ENCODE measurements around the gene FGF3. TPM values are rescaled to one million over a fixed set of nuclear protein-coding genes. Genes with fewer than 3 reads are reported as not detected.

Gene FGF3
- total RNA-seq, 1 donor from 2014 or later, result not detected

DNA sequence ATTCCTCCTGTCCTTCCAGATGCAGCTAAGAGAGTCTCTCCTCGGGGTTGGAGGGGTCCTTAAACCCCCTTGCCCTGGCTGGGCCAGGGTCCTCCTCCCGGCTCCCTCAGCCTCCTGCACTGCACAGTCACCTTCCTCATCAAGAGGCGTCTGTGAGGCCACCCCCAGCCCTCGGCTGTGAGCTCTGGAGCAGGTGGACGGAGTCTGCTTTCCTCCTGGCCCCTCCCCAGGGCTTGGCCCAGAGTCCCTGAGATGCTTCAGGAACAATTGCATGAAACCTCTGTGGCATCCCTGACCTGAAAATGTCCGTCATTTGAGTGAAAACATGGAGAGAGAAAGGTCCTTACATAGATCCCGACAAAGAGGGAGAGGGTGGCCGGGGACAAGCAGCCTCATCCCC lies 6.7 kb upstream of the FGF3 start:
- peaks cover 52% of the 10 kb centered on the region for H3K27me3 Mint-ChIP-seq (ENCODE audit: low read depth)
- H3K27ac Mint-ChIP-seq, result no peak overlapping the region
- no peak for DNase-seq (ENCODE audit: low spot score in 2 of 2, unreplicated experiment in 2 of 2)
- H3K4me3 Mint-ChIP-seq, result no peak overlapping the region
- H3K9me3 Mint-ChIP-seq, result no peaks in the 10 kb centered on the region
- no peaks in the 10 kb centered on the region for H3K36me3 Mint-ChIP-seq
- no peaks in the 10 kb centered on the region for H3K4me1 Mint-ChIP-seq
- TF ChIP-seq, protein P1, sequence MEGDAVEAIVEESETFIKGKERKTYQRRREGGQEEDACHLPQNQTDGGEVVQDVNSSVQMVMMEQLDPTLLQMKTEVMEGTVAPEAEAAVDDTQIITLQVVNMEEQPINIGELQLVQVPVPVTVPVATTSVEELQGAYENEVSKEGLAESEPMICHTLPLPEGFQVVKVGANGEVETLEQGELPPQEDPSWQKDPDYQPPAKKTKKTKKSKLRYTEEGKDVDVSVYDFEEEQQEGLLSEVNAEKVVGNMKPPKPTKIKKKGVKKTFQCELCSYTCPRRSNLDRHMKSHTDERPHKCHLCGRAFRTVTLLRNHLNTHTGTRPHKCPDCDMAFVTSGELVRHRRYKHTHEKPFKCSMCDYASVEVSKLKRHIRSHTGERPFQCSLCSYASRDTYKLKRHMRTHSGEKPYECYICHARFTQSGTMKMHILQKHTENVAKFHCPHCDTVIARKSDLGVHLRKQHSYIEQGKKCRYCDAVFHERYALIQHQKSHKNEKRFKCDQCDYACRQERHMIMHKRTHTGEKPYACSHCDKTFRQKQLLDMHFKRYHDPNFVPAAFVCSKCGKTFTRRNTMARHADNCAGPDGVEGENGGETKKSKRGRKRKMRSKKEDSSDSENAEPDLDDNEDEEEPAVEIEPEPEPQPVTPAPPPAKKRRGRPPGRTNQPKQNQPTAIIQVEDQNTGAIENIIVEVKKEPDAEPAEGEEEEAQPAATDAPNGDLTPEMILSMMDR (IDR thresholded peaks at IDR 0.05; ENCODE audit: unreplicated experiment), result no peak

DNA sequence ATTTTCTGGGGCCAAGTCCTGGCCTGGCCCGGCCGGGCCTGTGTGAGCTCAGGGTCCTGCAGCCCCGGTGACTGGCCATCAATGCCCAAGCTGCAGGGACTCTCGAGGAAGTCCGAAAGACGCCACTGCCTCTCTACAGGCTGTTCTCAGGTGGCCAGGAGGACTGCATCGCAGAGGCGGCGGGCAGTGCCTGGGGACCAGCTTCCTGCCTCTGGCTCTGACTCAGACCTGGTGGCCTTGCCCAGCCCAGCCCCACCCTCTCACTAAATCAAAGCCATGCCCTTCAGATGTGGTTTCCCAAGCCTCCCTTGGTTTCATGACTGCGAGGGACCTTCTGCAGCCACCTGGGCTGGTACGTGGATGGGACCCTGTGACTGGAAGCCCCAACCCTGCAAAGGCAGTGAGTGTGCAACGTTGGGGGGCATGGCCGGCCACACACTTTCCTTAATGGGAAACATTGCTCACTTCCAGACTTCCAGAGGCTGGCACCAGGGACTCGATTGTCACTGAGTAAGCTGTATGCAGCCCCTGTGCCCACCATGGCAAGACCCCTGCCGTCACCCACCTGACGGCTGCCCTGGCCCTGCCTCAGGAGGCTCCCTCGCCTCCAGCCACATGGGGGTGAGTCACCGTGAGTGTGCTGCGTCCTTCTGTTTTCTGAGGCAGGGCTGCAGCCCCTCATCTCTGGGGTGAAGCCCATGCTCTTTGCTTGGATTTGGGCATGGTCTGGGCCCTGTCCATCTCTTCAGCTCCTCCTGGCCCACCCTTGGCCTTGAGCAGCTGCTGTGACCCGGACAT lies 6.0 kb upstream of the FGF3 start:
- no peak overlapping the region for H3K4me3 Mint-ChIP-seq
- TF ChIP-seq, protein P1 (IDR thresholded peaks at IDR 0.05; ENCODE audit: unreplicated experiment), result no peak

DNA sequence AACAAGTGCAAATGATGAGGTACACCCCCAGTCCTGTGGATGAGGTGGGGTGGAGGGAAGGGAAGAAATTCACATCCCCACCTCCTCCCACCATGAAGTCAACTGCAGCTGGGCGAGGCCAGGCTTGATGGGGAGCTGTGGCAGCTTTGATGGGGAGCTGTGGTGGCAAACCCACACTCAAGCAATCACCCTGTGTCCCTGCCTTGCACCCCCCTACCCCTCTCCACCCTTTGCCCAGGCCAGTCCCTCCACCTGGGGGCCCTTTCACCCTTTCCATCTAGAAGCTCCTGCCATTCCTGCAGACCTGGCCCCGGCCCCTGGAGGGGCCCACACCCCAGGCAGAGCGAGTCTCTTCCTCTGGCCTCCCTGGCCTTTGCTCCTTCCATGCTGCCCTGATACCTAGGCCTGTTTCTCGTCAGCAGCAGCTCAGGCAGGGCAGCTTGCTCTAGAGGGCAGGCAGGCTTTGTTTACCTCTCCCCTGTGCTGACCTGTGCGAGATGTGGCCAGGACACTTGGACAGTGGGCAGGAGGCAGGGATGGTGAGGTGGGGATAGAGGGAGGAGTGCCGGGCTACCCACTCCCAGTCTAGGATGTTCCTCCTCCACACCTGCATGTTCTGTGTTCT lies 4.5 kb upstream of the FGF3 start:
- Mint-ChIP-seq H3K27ac (no peak overlapping the region), H3K4me3 (no peak overlapping the region), H3K27me3 (ENCODE audit: low read depth) (peaks cover 65% of the 10 kb centered on the region), H3K4me1 (no peaks in the 10 kb centered on the region), H3K9me3 (no peaks in the 10 kb centered on the region), H3K36me3 (no peaks in the 10 kb centered on the region)
- DNase-seq (ENCODE audit: low spot score in 2 of 2, unreplicated experiment in 2 of 2), result no peak
- TF ChIP-seq, protein P1 (IDR thresholded peaks at IDR 0.05; ENCODE audit: unreplicated experiment), result no peak

More for the DNA sequence above, 6.0 kb upstream of the FGF3 start:
- H3K9me3 Mint-ChIP-seq, result no peaks in the 10 kb centered on the region
- H3K36me3 Mint-ChIP-seq, result no peaks in the 10 kb centered on the region
- no peak overlapping the region for H3K27ac Mint-ChIP-seq
- peaks cover 53% of the 10 kb centered on the region for H3K27me3 Mint-ChIP-seq (ENCODE audit: low read depth)
- H3K4me1 Mint-ChIP-seq, result no peaks in the 10 kb centered on the region
- DNase-seq (ENCODE audit: low spot score in 2 of 2, unreplicated experiment in 2 of 2), result no peak

DNA sequence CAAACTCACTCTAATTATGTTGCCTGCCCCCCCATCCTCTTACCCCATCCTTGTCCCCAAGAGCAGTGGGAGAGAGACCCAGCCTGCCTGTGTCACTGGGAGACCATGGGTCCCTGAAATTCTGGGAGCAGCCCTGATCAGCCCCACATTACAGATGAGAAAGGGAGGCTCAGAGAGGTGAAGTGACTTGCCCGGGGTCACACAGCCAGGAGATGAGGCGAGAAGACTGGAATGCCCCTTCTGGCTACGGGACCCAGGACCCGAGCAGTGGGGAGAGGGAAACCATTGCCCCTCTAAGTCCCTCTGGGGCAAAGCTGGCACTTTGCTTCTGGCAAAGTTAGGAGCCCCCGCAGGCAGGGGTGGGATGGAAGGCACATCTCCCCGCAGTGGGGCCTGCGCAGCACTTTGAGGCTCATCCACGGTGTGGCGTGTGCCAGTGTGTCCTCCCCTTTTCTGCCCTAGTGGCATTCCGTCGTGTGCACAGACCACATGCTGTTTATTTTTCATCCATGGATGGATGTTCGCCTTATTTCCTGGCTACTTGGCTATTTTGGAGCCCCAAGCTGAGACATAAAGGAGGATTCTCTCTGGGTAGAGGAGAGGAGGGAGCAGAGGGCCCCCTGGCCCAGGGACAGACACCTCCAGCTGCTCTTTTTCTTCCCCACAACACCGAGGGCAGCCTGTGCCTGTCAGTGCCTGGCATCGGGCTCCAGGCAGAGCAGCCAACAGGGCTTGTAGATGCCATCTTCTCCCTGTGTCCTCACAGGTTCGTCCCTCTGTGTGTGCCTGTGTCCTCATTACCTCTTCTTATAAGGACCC lies 3.7 kb upstream of the FGF3 start:
- H3K36me3 Mint-ChIP-seq, result no peaks in the 10 kb centered on the region
- H3K27ac Mint-ChIP-seq, result no peak overlapping the region
- no peak for DNase-seq (ENCODE audit: low spot score in 2 of 2, unreplicated experiment in 2 of 2)
- H3K9me3 Mint-ChIP-seq, result no peaks in the 10 kb centered on the region
- no peaks in the 10 kb centered on the region for H3K4me1 Mint-ChIP-seq
- H3K4me3 Mint-ChIP-seq, result no peak overlapping the region
- TF ChIP-seq, protein P1 (IDR thresholded peaks at IDR 0.05; ENCODE audit: unreplicated experiment), result no peak
- peaks cover 72% of the 10 kb centered on the region for H3K27me3 Mint-ChIP-seq (ENCODE audit: low read depth)

DNA sequence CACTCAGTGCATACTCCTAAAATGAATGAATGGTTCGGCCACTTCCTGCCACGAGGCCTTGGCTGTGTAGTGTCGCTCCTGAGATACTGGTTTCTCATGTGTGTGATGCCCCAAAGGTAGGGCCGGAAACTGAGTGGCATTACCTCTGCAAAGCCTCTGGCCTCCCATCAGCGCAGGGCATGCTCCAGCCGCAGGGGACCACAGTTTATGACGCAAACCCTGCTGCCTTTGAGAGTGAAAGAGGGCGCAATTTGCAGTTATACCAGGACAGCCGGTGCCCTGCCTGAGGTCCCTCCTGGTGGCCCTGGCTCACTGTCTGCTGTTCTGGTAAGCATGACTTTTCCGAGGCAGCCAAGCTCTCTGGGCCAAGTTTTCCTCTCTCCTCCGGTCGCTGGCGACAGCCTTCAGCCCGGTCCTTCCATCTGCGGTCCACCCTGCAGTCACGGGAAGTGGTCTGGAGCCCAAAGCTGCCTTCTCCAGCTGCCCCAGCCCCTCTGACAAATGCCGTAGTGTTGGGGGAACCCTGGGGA lies 2.4 kb upstream of the FGF3 start:
- Mint-ChIP-seq H3K4me3 (no peak overlapping the region), H3K36me3 (no peaks in the 10 kb centered on the region), H3K4me1 (no peaks in the 10 kb centered on the region), H3K27me3 (ENCODE audit: low read depth) (peaks cover 82% of the 10 kb centered on the region), H3K9me3 (no peaks in the 10 kb centered on the region), H3K27ac (no peak overlapping the region)
- TF ChIP-seq, protein P1 (IDR thresholded peaks at IDR 0.05; ENCODE audit: unreplicated experiment), result no peak
- DNase-seq (ENCODE audit: low spot score in 2 of 2, unreplicated experiment in 2 of 2), result no peak
